HCT116 (cell line): ENCODE data around the gene UAP1L1. TPM values are rescaled to one million over a fixed set of nuclear protein-coding genes. Genes with fewer than 3 reads are reported as not detected.

ENCODE experiments used
- ATAC-seq: fragments of 200-7000 bp; cut with Tn5 transposase; 2 replicates; pipeline ENCODE4 v1.9.1; 2020; ENCODE audit warnings: mild to moderate bottlenecking, moderate library complexity
- BruUV-seq: library from RNA; stranded (reverse); fragments of 400-500 nt; replicated peaks from 2 replicates; lab custom pipeline; 2021; lab: Mats Ljungman, UMichigan
- CTCF ChIA-PET: fragments of 300-600 bp; sonication (Branson Sonifier 250); formaldehyde crosslinking; loops from one replicate; lab custom pipeline; 2021; ENCODE audit warnings: antibody characterized with exemption; lab: Charles Lee
- POLR2A ChIA-PET: fragments of 300-600, 350-600 bp; sonication (Branson Sonifier 250); formaldehyde crosslinking; loops from one replicate; lab custom pipeline; 2021; ENCODE audit warnings: antibody characterized with exemption; lab: Charles Lee
- RAD21 ChIA-PET, 2 experiments: fragments of 300-600 bp; sonication (Branson Sonifier 250); formaldehyde crosslinking; loops; one replicate each; lab custom pipeline; 2023; ENCODE audit warnings: low total read pairs in 2 of 2; ENCODE audit not compliant: uncharacterized antibody in 2 of 2, unreplicated experiment in 2 of 2, low non-redundant PET in 1 of 2; lab: Charles Lee
- DNase-seq: peaks from one replicate; pipeline ENCODE4 v3.0.0-alpha.2; 2010; ENCODE audit warnings: low read depth, low spot score
- H2AFZ ChIP-seq: fragments of 200-600 bp; shearing (Covaris generic), sonication (generic); 2 replicates; pipeline ENCODE4 v1.6.1; 2017; ENCODE audit warnings: low read depth, mixed run types, mixed read lengths, antibody characterized with exemption, low read length; ENCODE audit not compliant: poor library complexity, severe bottlenecking
- H3K27ac ChIP-seq: 2 replicates; pipeline ENCODE4 v1.5.1; 2012; ENCODE audit warnings: low read depth, low read length
- H3K27me3 ChIP-seq: fragments of 200-600 bp; sonication (generic); 2 replicates; pipeline ENCODE4 v1.6.1; 2016; ENCODE audit warnings: mixed run types, low read length, mixed read lengths; ENCODE audit not compliant: insufficient read depth
- H3K36me3 ChIP-seq, 2 experiments: fragments of 200-500 bp in 1 of 2; fragments of 200-600 bp in 1 of 2; sonication (Bioruptor generic) in 1 of 2; sonication (generic) in 1 of 2; 2 replicates each; pipeline versions ENCODE4 v1.5.1 to v1.6.1; 2014 to 2016; ENCODE audit warnings: low read length in 2 of 2, inconsistent platforms in 1 of 2, mixed read lengths in 1 of 2, mixed run types in 1 of 2; ENCODE audit not compliant: insufficient read depth in 2 of 2, control insufficient read depth in 1 of 2
- H3K4me1 ChIP-seq, 2 experiments: fragments of 200-600 bp in 1 of 2; sonication (generic) in 1 of 2; 2 replicates each; pipeline versions ENCODE4 v1.5.1 to v1.6.1; 2012 to 2017; ENCODE audit warnings: low read length in 2 of 2, inconsistent platforms in 1 of 2, mild to moderate bottlenecking in 1 of 2, mixed read lengths in 1 of 2, mixed run types in 1 of 2, moderate library complexity in 1 of 2; ENCODE audit not compliant: insufficient read depth in 2 of 2, control insufficient read depth in 1 of 2
- H3K4me2 ChIP-seq: fragments of 200-600 bp; sonication (generic); 2 replicates; pipeline ENCODE4 v1.6.1; 2017; ENCODE audit warnings: mixed run types, low read length, mixed read lengths
- H3K4me3 ChIP-seq, 2 experiments: fragments of 200-600 bp in 1 of 2; sonication (generic) in 1 of 2; replicated peaks in 1 of 2; 2 replicates each; pipeline ENCODE4 v1.5.1; 2011 to 2016; ENCODE audit warnings: low read length in 2 of 2, control low read depth in 1 of 2, low read depth in 1 of 2, mild to moderate bottlenecking in 1 of 2, mixed read lengths in 1 of 2, mixed run types in 1 of 2
- H3K79me2 ChIP-seq: fragments of 200-600 bp; sonication (generic); 2 replicates; pipeline ENCODE4 v1.6.1; 2017; ENCODE audit warnings: mild to moderate bottlenecking, mixed run types, low read length, moderate library complexity, mixed read lengths; ENCODE audit not compliant: insufficient read depth
- H3K9ac ChIP-seq: fragments of 200-600 bp; sonication (generic); 2 replicates; pipeline ENCODE4 v1.6.1; 2016; ENCODE audit warnings: low read length, mixed read lengths
- H3K9me2 ChIP-seq: fragments of 200-600 bp; sonication (generic), shearing (Covaris generic); 2 replicates; pipeline ENCODE4 v1.6.1; 2017; ENCODE audit warnings: mixed run types, mild to moderate bottlenecking, moderate library complexity; ENCODE audit not compliant: insufficient read depth
- H3K9me3 ChIP-seq, 2 experiments: fragments of 200-500 bp in 1 of 2; fragments of 200-600 bp in 1 of 2; sonication (Bioruptor generic) in 1 of 2; sonication (generic) in 1 of 2; 2 replicates each; pipeline ENCODE4 v1.6.1; 2014 to 2017; ENCODE audit warnings: low read length in 2 of 2, mixed read lengths in 2 of 2, inconsistent platforms in 1 of 2, low read depth in 1 of 2, mild to moderate bottlenecking in 1 of 2, mixed run types in 1 of 2, moderate library complexity in 1 of 2; ENCODE audit not compliant: control insufficient read depth in 1 of 2, insufficient read depth in 1 of 2
- H4K20me1 ChIP-seq: fragments of 200-600 bp; sonication (generic), shearing (Covaris generic); 2 replicates; pipeline ENCODE4 v1.6.1; 2017; ENCODE audit warnings: mixed run types, mild to moderate bottlenecking, moderate library complexity; ENCODE audit not compliant: insufficient read depth
- CBX3 ChIP-seq: IDR thresholded peaks from 2 replicates; pipeline ENCODE4 v1.6.1; 2012; ENCODE audit warnings: low read depth
- EGR1 ChIP-seq: IDR thresholded peaks from 2 replicates; pipeline ENCODE4 v1.6.1; 2012; ENCODE audit warnings: low read depth
- EZH2 ChIP-seq: fragments of 200-600 bp; sonication (generic); IDR thresholded peaks from 2 replicates; pipeline ENCODE4 v1.6.1; 2017; ENCODE audit warnings: antibody characterized with exemption, mixed run types
- EZH2phosphoT487 ChIP-seq: fragments of 200-600 bp; IDR thresholded peaks from 2 replicates; pipeline ENCODE4 v1.6.1; 2018; ENCODE audit warnings: antibody characterized with exemption, borderline replicate concordance
- FOSL1 ChIP-seq: IDR thresholded peaks from 2 replicates; pipeline ENCODE4 v1.6.1; 2012; ENCODE audit warnings: low read depth
- MAX ChIP-seq: IDR thresholded peaks from 2 replicates; pipeline ENCODE4 v1.6.1; 2012
- POLR2A ChIP-seq: IDR thresholded peaks from 2 replicates; pipeline ENCODE4 v1.7.0; 2011; ENCODE audit warnings: borderline replicate concordance; ENCODE audit not compliant: insufficient read depth, insufficient read length; ENCODE audit errors: extremely low read depth
- SIN3A ChIP-seq: IDR thresholded peaks from 2 replicates; pipeline ENCODE4 v1.6.1; 2012; ENCODE audit warnings: low read depth
- SP1 ChIP-seq: IDR thresholded peaks from 2 replicates; pipeline ENCODE4 v1.6.1; 2012; ENCODE audit warnings: low read depth
- SRF ChIP-seq: IDR thresholded peaks from 2 replicates; pipeline ENCODE4 v1.6.1; 2012; ENCODE audit warnings: low read depth
- TCF7L2 ChIP-seq: IDR thresholded peaks from 2 replicates; pipeline ENCODE4 v1.7.0; 2011; ENCODE audit warnings: borderline replicate concordance, inconsistent platforms; ENCODE audit not compliant: insufficient read depth, insufficient read length; ENCODE audit errors: extremely low read depth
- YY1 ChIP-seq: IDR thresholded peaks from 2 replicates; pipeline ENCODE4 v1.6.1; 2011; ENCODE audit warnings: low read length, low read depth, moderate library complexity, mild to moderate bottlenecking; ENCODE audit not compliant: insufficient replicate concordance; ENCODE audit errors: extremely low read depth
- ZFX ChIP-seq: fragments of 450-650 bp; IDR thresholded peaks from 2 replicates; pipeline ENCODE4 v1.6.1; 2017
- intact Hi-C: fragments of 100-400 bp; cut with micrococcal nuclease; formaldehyde crosslinking; loops from 2 replicates; pipeline ENCODE4 v1.10.0; 2022
- total RNA-seq: library from RNA; stranded (reverse); gene quantifications from one replicate; pipeline ENCODE4 v1.2.1, GENCODE V29; 2021; ENCODE audit not compliant: unreplicated experiment

The UAP1L1 gene
- total RNA-seq, 1 experiment from 2014 or later, result 11.0 TPM

DNA sequence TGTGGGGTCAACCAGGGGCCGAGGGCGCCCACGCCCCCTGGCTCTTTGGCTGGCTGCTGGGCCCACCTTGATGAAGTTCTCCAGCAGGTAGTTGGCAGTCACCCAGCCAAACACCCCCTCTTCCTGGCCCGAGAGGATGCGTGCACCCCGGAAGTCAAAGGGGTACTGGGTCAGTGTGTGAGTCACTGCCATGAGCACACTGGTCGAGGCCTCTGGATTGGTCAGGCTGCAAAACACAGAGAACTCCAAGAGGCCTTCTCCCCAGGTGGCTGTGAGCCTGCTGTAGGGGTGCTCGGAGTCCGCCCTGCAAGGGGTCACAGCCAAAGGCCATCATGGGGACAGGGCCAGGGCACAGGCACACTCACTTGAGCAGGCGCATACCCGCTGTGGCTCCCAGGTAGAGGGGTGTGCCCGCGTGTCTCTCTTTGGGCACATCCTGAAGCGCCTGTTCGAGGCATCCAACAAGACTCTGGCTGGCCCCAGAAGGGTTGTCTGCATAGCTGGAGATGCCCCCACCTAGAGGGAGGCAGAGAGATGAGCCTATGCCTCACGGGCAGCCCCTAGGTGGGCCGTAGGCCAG, 26.1 kb upstream of the UAP1L1 start:
- no TSS peak for BruUV-seq
- TF ChIP-seq ZFX (no peak), TCF7L2 (no peak), CBX3 (no peak), MAX (no peak), EGR1 (no peak), EZH2phosphoT487 (no peak), EZH2 (no peak), SIN3A (no peak), POLR2A (no peak), FOSL1 (no peak), YY1 (no peak), SP1 (no peak), SRF (no peak)
- ATAC-seq (no peak), DNase-seq (no peak)
- no peak overlapping the region for H2AFZ ChIP-seq
- CTCF ChIA-PET, result no interaction called here
- RAD21 ChIA-PET, result no interaction called here
- H3K79me2 ChIP-seq, result no peaks in the 10 kb centered on the region
- no peak overlapping the region for H3K9ac ChIP-seq
- no peaks in the 10 kb centered on the region for H4K20me1 ChIP-seq
- POLR2A ChIA-PET, result no interaction called here
- H3K4me3 ChIP-seq, result no peak overlapping the region
- no peaks in the 10 kb centered on the region for H3K27me3 ChIP-seq
- no peaks in the 10 kb centered on the region for H3K9me2 ChIP-seq
- no peak overlapping the region for H3K27ac ChIP-seq
- H3K9me3 ChIP-seq, result no peaks in the 10 kb centered on the region
- intact Hi-C loops, result no loop called here
- no peak overlapping the region for H3K4me2 ChIP-seq
- H3K4me1 ChIP-seq, result peaks cover 17 to 36% of the 10 kb centered on the region in 2 experiments
- no peaks in the 10 kb centered on the region for H3K36me3 ChIP-seq
